ENCODE results near the gene RAI2. TPM values are rescaled to one million over a fixed set of nuclear protein-coding genes. Genes with fewer than 3 reads are reported as not detected.

The RAI2 gene
- polyA plus RNA-seq, 1 experiment, result 0.04 TPM

GRCh38 chrX:17768997-17769396 lies 92.1 kb downstream of the RAI2 start:
- CTCF ChIA-PET, result no interaction called here
- no peak for DNase-seq (ENCODE audit: low read depth)
- H3K4me3 ChIP-seq (ENCODE audit: low read depth, low read length), result no peak overlapping the region
- no peaks in the 10 kb centered on the region for H3K36me3 ChIP-seq (ENCODE audit: control insufficient read depth, insufficient read depth, low read length)
- no peak for TF ChIP-seq CTCF (IDR thresholded peaks at IDR 0.05; ENCODE audit: insufficient read depth, low read depth, low read length)
- no peaks in the 10 kb centered on the region for H3K27me3 ChIP-seq (ENCODE audit: control insufficient read depth, insufficient read depth, low read length)
- POLR2A ChIA-PET, result no interaction called here

- Histone ChIP-seq H3K36me3 (ENCODE audit: control insufficient read depth, insufficient read depth, low read length) (no peaks in the 10 kb centered on the region), H3K27me3 (ENCODE audit: control insufficient read depth, insufficient read depth, low read length) (no peaks in the 10 kb centered on the region), H3K4me3 (ENCODE audit: low read depth, low read length) (no peak overlapping the region)
- DNase-seq (ENCODE audit: low read depth), result no peak
- ChIA-PET POLR2A (no interaction called here), CTCF (no interaction called here)
- no peak for TF ChIP-seq CTCF (IDR thresholded peaks at IDR 0.05; ENCODE audit: insufficient read depth, low read depth, low read length)
Observed at GRCh38 chrX:17767734-17768133, 93.4 kb downstream of the RAI2 start.

GRCh38 chrX:17759990-17760389 lies 101.1 kb downstream of the RAI2 start:
- no peak for TF ChIP-seq CTCF (IDR thresholded peaks at IDR 0.05; ENCODE audit: insufficient read depth, low read depth, low read length)
- no peak overlapping the region for H3K4me3 ChIP-seq (ENCODE audit: low read depth, low read length)
- no peaks in the 10 kb centered on the region for H3K36me3 ChIP-seq (ENCODE audit: control insufficient read depth, insufficient read depth, low read length)
- H3K27me3 ChIP-seq (ENCODE audit: control insufficient read depth, insufficient read depth, low read length), result no peaks in the 10 kb centered on the region; the same call in 1 of the 2 replicates
- DNase-seq (ENCODE audit: low read depth), result no peak
- ChIA-PET POLR2A (no interaction called here), CTCF (no interaction called here)

- TF ChIP-seq CTCF (IDR thresholded peaks at IDR 0.05; ENCODE audit: insufficient read depth, low read depth, low read length), result no peak
- Histone ChIP-seq H3K4me3 (ENCODE audit: low read depth, low read length) (no peak overlapping the region), H3K27me3 (ENCODE audit: control insufficient read depth, insufficient read depth, low read length) (no peaks in the 10 kb centered on the region; the same call in 1 of the 2 replicates), H3K36me3 (ENCODE audit: control insufficient read depth, insufficient read depth, low read length) (no peaks in the 10 kb centered on the region)
- CTCF ChIA-PET, result no interaction called here
- DNase-seq (ENCODE audit: low read depth), result no peak
- POLR2A ChIA-PET, result no interaction called here
Observed at GRCh38 chrX:17758382-17758781, 102.7 kb downstream of the RAI2 start.

GRCh38 chrX:17750436-17750835 lies 110.7 kb downstream of the RAI2 start:
- no peaks in the 10 kb centered on the region for H3K27me3 ChIP-seq (ENCODE audit: control insufficient read depth, insufficient read depth, low read length)
- ChIA-PET POLR2A (no interaction called here), CTCF (interaction anchor here (0.6 kb wide), 1 partner anchor 652 kb away, joined by 3 read pairs; no protein-coding TSS in a partner anchor)
- H3K36me3 ChIP-seq (ENCODE audit: control insufficient read depth, insufficient read depth, low read length), result peaks cover 1% of the 10 kb centered on the region; the same call in 1 of the 2 replicates
- no peak for DNase-seq (ENCODE audit: low read depth)
- no peak for TF ChIP-seq CTCF (IDR thresholded peaks at IDR 0.05; ENCODE audit: insufficient read depth, low read depth, low read length)
- H3K4me3 ChIP-seq (ENCODE audit: low read depth, low read length), result no peak overlapping the region

Other genes starting within 250 kb of the RAI2 start
- 15.0 and 16.7 TPM in 2 replicates for gene SCML1, start 123.8 kb downstream of the RAI2 start, polyA plus RNA-seq (2011; rRNA removed)